ENCODE data around the gene ARID5B. TPM values are rescaled to one million over a fixed set of nuclear protein-coding genes. Genes with fewer than 3 reads are reported as not detected.

ARID5B gene
- total RNA-seq, 4 donors from 2014 or later = 47.2 to 127 (median 62.8) TPM

DNA sequence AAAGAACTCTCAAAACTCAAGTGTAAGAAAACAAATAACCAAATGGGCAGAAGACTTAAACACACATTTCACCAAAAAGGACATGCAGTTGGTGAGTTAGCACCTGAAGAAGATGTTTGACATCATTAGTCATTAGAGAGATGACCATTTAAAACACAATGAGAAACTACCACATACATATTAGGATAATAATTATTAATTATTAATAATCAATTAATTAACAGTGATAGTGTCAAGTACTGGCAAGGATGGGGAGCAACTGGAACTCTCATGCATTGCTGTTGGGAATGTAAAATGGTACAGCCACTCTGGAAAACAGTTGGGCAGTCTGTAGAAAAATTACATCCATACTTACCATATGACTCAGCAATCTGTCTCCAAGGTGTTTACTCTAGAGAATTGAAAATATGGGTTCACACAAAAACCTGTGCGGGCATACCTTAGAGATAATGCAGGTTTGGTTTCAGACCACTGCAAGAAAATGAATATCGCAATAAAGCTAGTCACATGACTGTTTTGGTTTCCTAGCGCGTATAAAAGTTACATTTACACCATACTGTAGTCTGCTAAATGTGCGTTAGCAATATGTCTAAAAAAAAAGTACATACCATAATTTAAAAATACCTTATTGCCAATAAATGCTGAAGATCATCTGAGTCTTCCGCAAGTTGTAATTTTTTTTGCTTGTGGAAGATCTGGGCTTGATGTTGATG is 30.3 kb downstream of the ARID5B start:
- intact Hi-C loops (cut with DNase I; ENCODE audit: low total_unique reads) = no loop called here
- 95 to 97% methylated on average over 6 of the region's 6 CpGs for WGBS, 2 donors
- H3K4me3 ChIP-seq (ENCODE audit: low read depth, poor library complexity, severe bottlenecking) = no peak overlapping the region
- TF ChIP-seq, protein P1, sequence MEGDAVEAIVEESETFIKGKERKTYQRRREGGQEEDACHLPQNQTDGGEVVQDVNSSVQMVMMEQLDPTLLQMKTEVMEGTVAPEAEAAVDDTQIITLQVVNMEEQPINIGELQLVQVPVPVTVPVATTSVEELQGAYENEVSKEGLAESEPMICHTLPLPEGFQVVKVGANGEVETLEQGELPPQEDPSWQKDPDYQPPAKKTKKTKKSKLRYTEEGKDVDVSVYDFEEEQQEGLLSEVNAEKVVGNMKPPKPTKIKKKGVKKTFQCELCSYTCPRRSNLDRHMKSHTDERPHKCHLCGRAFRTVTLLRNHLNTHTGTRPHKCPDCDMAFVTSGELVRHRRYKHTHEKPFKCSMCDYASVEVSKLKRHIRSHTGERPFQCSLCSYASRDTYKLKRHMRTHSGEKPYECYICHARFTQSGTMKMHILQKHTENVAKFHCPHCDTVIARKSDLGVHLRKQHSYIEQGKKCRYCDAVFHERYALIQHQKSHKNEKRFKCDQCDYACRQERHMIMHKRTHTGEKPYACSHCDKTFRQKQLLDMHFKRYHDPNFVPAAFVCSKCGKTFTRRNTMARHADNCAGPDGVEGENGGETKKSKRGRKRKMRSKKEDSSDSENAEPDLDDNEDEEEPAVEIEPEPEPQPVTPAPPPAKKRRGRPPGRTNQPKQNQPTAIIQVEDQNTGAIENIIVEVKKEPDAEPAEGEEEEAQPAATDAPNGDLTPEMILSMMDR (IDR thresholded peaks at IDR 0.05) = no peak
- TF ChIP-seq POLR2A (IDR thresholded peaks at IDR 0.05) = no peak
- no peak for DNase-seq (ENCODE audit: low spot score in 2 of 2)

DNA sequence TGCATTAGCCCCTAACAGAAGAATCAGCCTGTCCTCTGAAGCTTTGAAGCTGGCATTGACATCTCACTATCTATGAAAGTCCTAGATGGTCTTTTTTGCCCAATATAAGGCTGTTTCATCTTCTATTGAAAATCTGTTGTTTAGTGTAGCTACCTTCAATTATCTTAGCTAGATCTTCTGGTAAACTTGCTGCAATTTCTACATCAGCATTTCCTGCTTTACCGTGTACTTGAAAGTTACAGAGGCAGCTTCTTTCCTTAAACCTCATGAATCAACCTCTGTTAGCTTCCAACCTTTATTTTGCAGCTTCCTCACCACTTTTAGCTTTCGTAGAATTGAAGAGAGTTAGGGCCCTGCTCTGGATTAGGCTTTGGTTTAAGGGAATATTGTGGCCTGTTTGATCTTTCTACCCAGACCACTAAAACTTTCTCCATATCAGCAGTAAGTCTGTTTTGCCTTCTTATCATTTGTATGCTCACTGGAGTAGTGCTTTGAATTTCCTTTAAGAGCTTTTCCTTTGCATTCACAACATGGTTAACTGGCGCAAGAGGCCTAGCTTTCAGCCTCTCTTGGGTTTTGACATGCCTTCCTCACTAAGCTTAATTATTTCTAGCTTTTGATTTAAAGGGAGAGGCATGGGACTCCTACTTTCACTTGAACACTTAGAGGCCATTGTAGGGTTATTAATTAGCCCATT is 32.5 kb downstream of the ARID5B start:
- 90 to 92% methylated on average over 3 of the region's 3 CpGs for WGBS, 2 donors
- DNase-seq (ENCODE audit: low spot score in 2 of 2) = no peak
- intact Hi-C loops (cut with DNase I; ENCODE audit: low total_unique reads) = no loop called here
- TF ChIP-seq, protein P1 (IDR thresholded peaks at IDR 0.05) = no peak
- no peak overlapping the region for H3K4me3 ChIP-seq (ENCODE audit: low read depth, poor library complexity, severe bottlenecking)

DNA sequence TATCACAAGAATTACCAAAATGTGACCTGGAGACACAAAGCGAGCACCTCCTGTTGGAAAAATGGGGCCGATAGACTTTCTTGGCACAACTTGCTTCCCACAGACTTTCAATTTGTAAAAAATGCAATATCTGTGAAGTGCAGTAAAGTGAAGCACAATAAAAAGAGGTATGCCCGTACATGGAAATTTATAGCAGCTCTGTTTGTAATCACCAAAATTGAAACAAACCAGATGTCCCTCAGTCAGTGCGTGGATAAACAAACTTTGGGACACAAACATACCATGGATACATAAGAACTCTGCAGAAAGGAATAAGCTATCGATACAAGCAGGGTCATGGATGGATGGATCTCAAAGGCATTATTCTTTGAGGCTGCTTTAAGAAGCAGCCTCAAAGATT is 33.6 kb downstream of the ARID5B start:
- intact Hi-C loops (cut with DNase I; ENCODE audit: low total_unique reads) = no loop called here
- DNase-seq (ENCODE audit: low spot score in 2 of 2) = no peak
- H3K4me3 ChIP-seq (ENCODE audit: low read depth, poor library complexity, severe bottlenecking) = no peak overlapping the region
- 68 to 76% methylated on average over 5 of the region's 5 CpGs for WGBS, 2 donors
- TF ChIP-seq, protein P1 (IDR thresholded peaks at IDR 0.05) = no peak
- no peak for TF ChIP-seq POLR2A (IDR thresholded peaks at IDR 0.05)

DNA sequence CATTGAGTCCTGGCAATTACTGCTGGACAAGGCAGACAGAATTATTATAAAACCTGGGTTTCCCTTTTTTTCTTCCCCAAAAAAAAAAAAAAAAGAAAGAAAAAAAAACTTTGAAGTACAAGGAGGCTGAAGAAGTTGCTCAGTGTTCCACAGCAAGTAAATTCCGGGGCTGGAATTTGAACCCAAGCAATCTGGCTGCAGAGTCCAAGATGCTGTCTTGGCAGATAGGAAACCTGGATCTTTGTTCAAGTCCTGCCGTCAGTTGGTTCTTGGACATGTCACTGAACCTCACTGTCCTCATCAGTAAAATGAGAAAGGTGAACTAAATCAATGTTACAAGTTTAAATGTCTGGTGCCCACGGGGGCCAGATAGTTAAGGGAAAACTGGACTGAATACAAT is 35.3 kb downstream of the ARID5B start:
- DNase-seq (ENCODE audit: low spot score in 2 of 2) = no peak
- intact Hi-C loops (cut with DNase I; ENCODE audit: low total_unique reads) = no loop called here
- TF ChIP-seq POLR2A (IDR thresholded peaks at IDR 0.05) = no peak
- TF ChIP-seq, protein P1 (IDR thresholded peaks at IDR 0.05) = no peak
- WGBS, 2 donors = 59 to 61% methylated on average over 3 of the region's 3 CpGs
- H3K4me3 ChIP-seq (ENCODE audit: low read depth, poor library complexity, severe bottlenecking) = no peak overlapping the region

DNA sequence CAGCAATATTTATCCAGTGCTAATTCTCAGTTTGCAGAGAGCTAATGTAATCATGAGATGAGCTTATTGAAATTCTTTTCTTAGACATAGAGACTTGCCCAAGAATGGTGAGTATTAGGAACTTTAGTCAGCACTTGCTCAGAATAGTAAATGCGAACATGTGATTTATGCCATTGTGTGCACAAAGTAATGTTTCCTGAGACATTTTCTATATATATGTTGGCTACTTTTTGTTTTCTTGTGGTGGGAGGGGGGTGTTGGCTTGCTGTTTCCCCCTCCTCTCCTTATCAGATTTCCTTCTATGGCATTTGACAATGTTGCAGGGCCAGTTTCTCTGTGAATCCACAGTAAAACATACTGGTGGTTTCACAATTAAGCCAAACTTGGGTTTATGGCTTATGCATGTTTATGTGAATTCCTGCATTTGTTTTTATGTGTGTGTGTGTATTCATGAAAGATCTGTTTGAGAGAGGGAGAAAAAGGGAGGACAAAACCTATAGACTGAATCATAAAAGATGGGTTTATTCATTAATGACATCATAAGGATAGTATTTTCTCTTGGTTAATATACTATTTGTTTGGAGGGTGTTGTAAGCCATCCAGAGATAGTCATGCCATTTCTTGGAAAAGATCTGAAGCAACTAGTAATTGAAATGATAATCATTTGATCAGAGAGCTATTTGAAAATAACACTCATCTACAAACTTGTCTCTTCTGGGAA is 36.3 kb downstream of the ARID5B start:
- intact Hi-C loops (cut with DNase I; ENCODE audit: low total_unique reads) = no loop called here
- no peak for DNase-seq (ENCODE audit: low spot score in 2 of 2)
- WGBS, 2 donors = 12 to 15% methylated on average over 1 of the region's 1 CpG
- no peak for TF ChIP-seq POLR2A (IDR thresholded peaks at IDR 0.05)
- TF ChIP-seq, protein P1 (IDR thresholded peaks at IDR 0.05) = no peak
- H3K4me3 ChIP-seq (ENCODE audit: low read depth, poor library complexity, severe bottlenecking) = no peak overlapping the region
